Ishikawa (cell line): ENCODE measurements around the gene CSRP3.

Experiments
- CEBPB ChIP-seq: IDR thresholded peaks from 2 replicates; pipeline ENCODE4 v1.6.1; 2012
- CREB1 ChIP-seq: IDR thresholded peaks from 2 replicates; pipeline ENCODE4 v1.6.1; 2012; ENCODE audit warnings: low read depth
- EP300 ChIP-seq: IDR thresholded peaks from 2 replicates; pipeline ENCODE4 v1.6.1; 2012; ENCODE audit warnings: borderline replicate concordance
- MAX ChIP-seq: IDR thresholded peaks from 2 replicates; pipeline ENCODE4 v1.6.1; 2012
- RAD21 ChIP-seq: IDR thresholded peaks from 2 replicates; pipeline ENCODE4 v1.6.1; 2012; ENCODE audit warnings: low read depth
- REST ChIP-seq: IDR thresholded peaks from 2 replicates; pipeline ENCODE4 v1.6.1; 2012; ENCODE audit warnings: low read depth, mild to moderate bottlenecking
- TAF1 ChIP-seq: IDR thresholded peaks from 2 replicates; pipeline ENCODE4 v1.6.1; 2012; ENCODE audit warnings: low read depth, mild to moderate bottlenecking
- TCF12 ChIP-seq: IDR thresholded peaks from 2 replicates; pipeline ENCODE4 v1.6.1; 2012; ENCODE audit warnings: low read depth
- TEAD4 ChIP-seq: IDR thresholded peaks from 2 replicates; pipeline ENCODE4 v1.6.1; 2012
- USF1 ChIP-seq: IDR thresholded peaks from 2 replicates; pipeline ENCODE4 v1.6.1; 2012
- YY1 ChIP-seq: IDR thresholded peaks from 2 replicates; pipeline ENCODE4 v1.6.1; 2012; ENCODE audit warnings: low read depth

- TF ChIP-seq YY1 (no peak), TEAD4 (no peak), TCF12 (no peak), CEBPB (no peak), RAD21 (no peak), REST (no peak), EP300 (no peak), CREB1 (no peak), MAX (no peak), TAF1 (no peak), USF1 (no peak)
These were observed 45.0 kb upstream of the CSRP3 start for GRCh38 chr11:19246816-19247215.
